ENCODE results near the gene S100A2.
A peak's percentile ranks its signal among the peaks of the same experiment; 100 is the strongest.

S100A2 gene

DNA sequence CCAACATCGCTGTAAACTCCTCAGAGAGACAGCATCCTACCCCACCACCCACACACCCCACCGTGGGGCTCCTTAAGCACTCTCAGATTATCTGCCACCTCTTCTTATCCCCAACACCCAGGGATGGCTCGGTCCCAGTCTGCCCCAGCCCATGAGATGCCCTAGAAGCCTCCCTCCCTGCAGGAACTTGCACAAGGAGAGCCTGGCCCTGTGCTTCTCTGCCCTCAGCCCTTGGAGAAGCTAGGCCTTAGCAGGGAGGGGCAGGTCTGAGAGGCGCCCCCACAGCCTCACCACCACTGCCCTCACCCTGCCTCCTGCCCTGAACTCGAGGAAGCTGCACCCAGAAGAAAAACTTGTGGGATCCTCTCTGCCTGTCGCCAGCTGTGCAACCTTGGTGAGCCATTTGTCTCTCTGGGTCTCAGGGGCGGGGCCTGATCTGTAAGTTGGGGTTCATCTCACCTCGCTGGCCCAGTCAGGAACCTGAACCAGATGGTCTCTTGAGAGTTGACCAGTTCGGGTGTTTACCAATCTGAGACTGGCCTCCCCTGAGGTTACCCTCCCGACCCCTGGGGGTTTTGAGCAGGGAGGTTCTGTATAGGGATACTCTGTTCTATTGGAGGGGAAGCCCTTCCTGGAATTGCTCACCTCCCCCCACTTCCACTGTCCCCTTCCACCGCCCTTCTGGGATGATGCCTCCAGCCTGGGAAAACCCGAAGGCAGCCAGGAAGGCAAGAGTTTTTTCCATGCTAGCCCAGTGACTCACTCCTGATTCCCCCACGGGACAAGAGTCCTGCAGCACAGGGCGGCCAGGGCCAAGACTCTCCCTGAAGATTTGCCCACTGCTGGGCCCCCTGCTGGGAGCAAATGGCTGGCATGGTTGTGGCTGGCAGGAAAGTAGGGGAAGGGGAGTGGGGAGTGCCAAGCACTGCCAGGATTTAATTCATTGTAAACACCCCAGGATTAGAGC lies 16.6 kb downstream of the S100A2 start, which contains the start of gene S100A3:
S100A3 (minus strand) TSS at position 537 of the 967 bp plus-strand sequence. CDS start 773 bp downstream, outside the sequence.
- no peak within 1 kb of the TSS for H3K4me3 ChIP-seq (replicated peaks; ENCODE audit: insufficient read depth, low read length)
- TF ChIP-seq SPI1 (IDR thresholded peaks at IDR 0.05; ENCODE audit: borderline replicate concordance, low read depth) (no peak), REST (IDR thresholded peaks at IDR 0.05; ENCODE audit: insufficient replicate concordance, low read depth) (no peak), POLR2AphosphoS5 (IDR thresholded peaks at IDR 0.05; ENCODE audit: low read depth) (no peak), GABPA (IDR thresholded peaks at IDR 0.05; ENCODE audit: low read depth) (no peak)
- TF ChIP-seq, protein P1, sequence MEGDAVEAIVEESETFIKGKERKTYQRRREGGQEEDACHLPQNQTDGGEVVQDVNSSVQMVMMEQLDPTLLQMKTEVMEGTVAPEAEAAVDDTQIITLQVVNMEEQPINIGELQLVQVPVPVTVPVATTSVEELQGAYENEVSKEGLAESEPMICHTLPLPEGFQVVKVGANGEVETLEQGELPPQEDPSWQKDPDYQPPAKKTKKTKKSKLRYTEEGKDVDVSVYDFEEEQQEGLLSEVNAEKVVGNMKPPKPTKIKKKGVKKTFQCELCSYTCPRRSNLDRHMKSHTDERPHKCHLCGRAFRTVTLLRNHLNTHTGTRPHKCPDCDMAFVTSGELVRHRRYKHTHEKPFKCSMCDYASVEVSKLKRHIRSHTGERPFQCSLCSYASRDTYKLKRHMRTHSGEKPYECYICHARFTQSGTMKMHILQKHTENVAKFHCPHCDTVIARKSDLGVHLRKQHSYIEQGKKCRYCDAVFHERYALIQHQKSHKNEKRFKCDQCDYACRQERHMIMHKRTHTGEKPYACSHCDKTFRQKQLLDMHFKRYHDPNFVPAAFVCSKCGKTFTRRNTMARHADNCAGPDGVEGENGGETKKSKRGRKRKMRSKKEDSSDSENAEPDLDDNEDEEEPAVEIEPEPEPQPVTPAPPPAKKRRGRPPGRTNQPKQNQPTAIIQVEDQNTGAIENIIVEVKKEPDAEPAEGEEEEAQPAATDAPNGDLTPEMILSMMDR (IDR thresholded peaks at IDR 0.05; ENCODE audit: insufficient read depth, low read length): no peak
- peak in 1 of 2 experiments; percentile 53 for DNase-seq (ENCODE audit: low read depth in 1 of 2, low spot score in 1 of 2)
- H3K27me3 ChIP-seq (ENCODE audit: insufficient read depth, poor library complexity, severe bottlenecking): no peaks in the 10 kb centered on the region
- peak within 1 kb of the TSS; percentile 5; the same call in 1 of the 2 replicates for H3K27ac ChIP-seq (replicated peaks)

- H3K27me3 ChIP-seq (ENCODE audit: insufficient read depth, poor library complexity, severe bottlenecking): no peaks in the 10 kb centered on the region
- peak overlapping the region; percentile 93 for H3K27ac ChIP-seq (replicated peaks)
- DNase-seq (ENCODE audit: low read depth in 1 of 2, low spot score in 1 of 2): no peak
- no peak overlapping the region for H3K4me3 ChIP-seq (replicated peaks; ENCODE audit: insufficient read depth, low read length)
- TF ChIP-seq REST (IDR thresholded peaks at IDR 0.05; ENCODE audit: insufficient replicate concordance, low read depth): no peak
- TF ChIP-seq, protein P1 (IDR thresholded peaks at IDR 0.05; ENCODE audit: insufficient read depth, low read length): no peak
- TF ChIP-seq POLR2AphosphoS5 (IDR thresholded peaks at IDR 0.05; ENCODE audit: low read depth): no peak
- no peak for TF ChIP-seq SPI1 (IDR thresholded peaks at IDR 0.05; ENCODE audit: borderline replicate concordance, low read depth)
- TF ChIP-seq GABPA (IDR thresholded peaks at IDR 0.05; ENCODE audit: low read depth): no peak
These were observed 17.8 kb downstream of the S100A2 start for GRCh38 chr1:153547560-153548551.

DNA sequence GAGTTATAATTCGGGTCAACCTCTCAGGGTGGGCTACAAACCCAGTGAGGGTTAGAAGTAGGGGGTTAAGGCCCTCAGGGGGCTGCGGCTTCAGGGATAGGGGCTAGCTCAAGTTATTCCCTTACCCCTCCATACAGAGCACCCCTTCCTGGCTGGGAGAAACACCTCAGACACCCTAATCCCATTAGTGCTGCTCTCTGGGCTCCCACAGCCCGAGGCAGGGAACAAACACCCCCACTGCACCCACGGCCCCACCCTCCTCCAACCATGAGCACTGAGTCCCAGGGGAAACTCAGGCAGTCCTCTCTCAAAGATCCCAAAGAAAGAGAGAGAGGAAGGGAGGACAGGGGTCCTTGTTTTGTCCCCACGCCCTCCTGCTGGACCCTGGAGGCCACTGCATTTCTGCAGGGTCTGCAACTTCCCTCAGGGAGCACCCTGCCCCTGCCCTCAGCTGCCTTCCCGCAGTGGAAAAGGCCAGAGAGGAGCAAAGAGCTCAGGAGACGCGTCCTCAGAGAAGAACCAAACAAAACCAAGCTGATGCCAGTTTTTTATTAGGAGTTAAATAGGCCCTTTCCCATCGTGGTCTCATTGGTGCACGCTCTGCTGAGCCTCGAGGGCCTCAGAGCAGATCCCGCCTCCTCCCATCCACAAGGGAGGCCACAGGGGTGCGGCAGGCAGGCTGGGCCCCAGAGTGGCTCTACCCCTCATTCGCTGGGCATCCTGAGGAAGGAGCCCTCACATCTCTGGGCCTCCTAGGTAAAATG lies 18.7 kb downstream of the S100A2 start:
- H3K27me3 ChIP-seq (ENCODE audit: insufficient read depth, poor library complexity, severe bottlenecking): no peaks in the 10 kb centered on the region
- DNase-seq (ENCODE audit: low read depth in 1 of 2, low spot score in 1 of 2): no peak
- no peak for TF ChIP-seq GABPA (IDR thresholded peaks at IDR 0.05; ENCODE audit: low read depth)
- no peak overlapping the region for H3K4me3 ChIP-seq (replicated peaks; ENCODE audit: insufficient read depth, low read length)
- peak overlapping the region; percentile 93 for H3K27ac ChIP-seq (replicated peaks)

All from HL-60 (cell line).